HL-60 (cell line): ENCODE results near the gene DDX46.
A peak's percentile ranks its signal among the peaks of the same experiment; 100 is the strongest.

Experiments
- DNase-seq, 2 experiments: peaks; one replicate each; pipeline ENCODE4 v3.0.0-alpha.2; 2010 to 2020; ENCODE audit warnings: low read depth in 1 of 2, low spot score in 1 of 2
- H3K27ac ChIP-seq: fragments of 250-450 bp; sonication (Bioruptor Pico); replicated peaks from 2 replicates; pipeline ENCODE4 v1.5.1; 2020; ENCODE audit warnings: mild to moderate bottlenecking, moderate library complexity
- H3K27me3 ChIP-seq: fragments of 250-450 bp; sonication (Bioruptor Pico); 2 replicates; pipeline ENCODE4 v1.5.1; 2021; ENCODE audit warnings: mild to moderate bottlenecking, moderate library complexity; ENCODE audit not compliant: insufficient read depth, poor library complexity, severe bottlenecking
- H3K4me3 ChIP-seq: replicated peaks from 2 replicates; pipeline ENCODE4 v1.5.1; 2011; ENCODE audit warnings: mild to moderate bottlenecking, control low read depth, low read length; ENCODE audit not compliant: insufficient read depth
- GABPA ChIP-seq: IDR thresholded peaks from 2 replicates; pipeline ENCODE4 v1.6.1; 2012; ENCODE audit warnings: low read depth
- POLR2AphosphoS5 ChIP-seq: IDR thresholded peaks from 2 replicates; pipeline ENCODE4 v1.6.1; 2012; ENCODE audit warnings: low read depth
- REST ChIP-seq: IDR thresholded peaks from 2 replicates; pipeline ENCODE4 v1.6.1; 2012; ENCODE audit warnings: low read depth; ENCODE audit not compliant: insufficient replicate concordance
- SPI1 ChIP-seq: IDR thresholded peaks from 2 replicates; pipeline ENCODE4 v1.6.1; 2012; ENCODE audit warnings: low read depth, mild to moderate bottlenecking, borderline replicate concordance
- TF ChIP-seq, protein P1 (sequence below): IDR thresholded peaks from one replicate; pipeline ENCODE4 v1.5.1; 2011; ENCODE audit warnings: low read length, control low read depth, inconsistent platforms; ENCODE audit not compliant: insufficient read depth

The DDX46 gene

GRCh38 chr5:134803821-134804220 lies 45.2 kb downstream of the DDX46 start:
- no peaks in the 10 kb centered on the region for H3K27me3 ChIP-seq
- DNase-seq, result no peak

DNA sequence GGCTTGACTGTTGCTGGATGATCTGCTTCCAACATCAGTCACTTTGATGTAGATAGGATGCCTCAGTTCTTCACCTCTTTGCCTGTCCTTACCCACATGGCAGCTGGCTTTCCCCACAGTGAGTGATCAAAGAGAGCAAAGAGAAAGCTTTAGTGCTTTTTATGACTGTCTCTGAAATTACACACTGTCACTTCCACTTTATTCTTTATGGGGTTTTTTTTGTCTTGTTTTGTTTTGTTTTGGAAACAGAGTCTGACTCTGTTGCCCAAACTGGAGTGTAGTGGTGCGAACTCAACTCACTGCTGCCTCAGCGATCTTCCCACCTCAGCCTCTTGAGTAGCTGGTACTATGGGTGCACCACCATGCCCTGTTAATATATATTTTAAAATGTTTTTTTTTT lies 54.8 kb downstream of the DDX46 start:
- TF ChIP-seq, protein P1, sequence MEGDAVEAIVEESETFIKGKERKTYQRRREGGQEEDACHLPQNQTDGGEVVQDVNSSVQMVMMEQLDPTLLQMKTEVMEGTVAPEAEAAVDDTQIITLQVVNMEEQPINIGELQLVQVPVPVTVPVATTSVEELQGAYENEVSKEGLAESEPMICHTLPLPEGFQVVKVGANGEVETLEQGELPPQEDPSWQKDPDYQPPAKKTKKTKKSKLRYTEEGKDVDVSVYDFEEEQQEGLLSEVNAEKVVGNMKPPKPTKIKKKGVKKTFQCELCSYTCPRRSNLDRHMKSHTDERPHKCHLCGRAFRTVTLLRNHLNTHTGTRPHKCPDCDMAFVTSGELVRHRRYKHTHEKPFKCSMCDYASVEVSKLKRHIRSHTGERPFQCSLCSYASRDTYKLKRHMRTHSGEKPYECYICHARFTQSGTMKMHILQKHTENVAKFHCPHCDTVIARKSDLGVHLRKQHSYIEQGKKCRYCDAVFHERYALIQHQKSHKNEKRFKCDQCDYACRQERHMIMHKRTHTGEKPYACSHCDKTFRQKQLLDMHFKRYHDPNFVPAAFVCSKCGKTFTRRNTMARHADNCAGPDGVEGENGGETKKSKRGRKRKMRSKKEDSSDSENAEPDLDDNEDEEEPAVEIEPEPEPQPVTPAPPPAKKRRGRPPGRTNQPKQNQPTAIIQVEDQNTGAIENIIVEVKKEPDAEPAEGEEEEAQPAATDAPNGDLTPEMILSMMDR, result no peak
- TF ChIP-seq POLR2AphosphoS5 (no peak), GABPA (no peak)
- Histone ChIP-seq H3K27me3 (no peaks in the 10 kb centered on the region), H3K4me3 (no peak overlapping the region), H3K27ac (0 out of 2 replicates have a peak overlapping the region, but pooled peaks have one; percentile 11)
- no peak for DNase-seq

More at GRCh38 chr5:134803821-134804220, 45.2 kb downstream of the DDX46 start:
- Histone ChIP-seq H3K4me3 (no peak overlapping the region), H3K27ac (no peak overlapping the region)
- TF ChIP-seq POLR2AphosphoS5 (no peak), SPI1 (no peak), GABPA (no peak)
- TF ChIP-seq, protein P1, result no peak

DNA sequence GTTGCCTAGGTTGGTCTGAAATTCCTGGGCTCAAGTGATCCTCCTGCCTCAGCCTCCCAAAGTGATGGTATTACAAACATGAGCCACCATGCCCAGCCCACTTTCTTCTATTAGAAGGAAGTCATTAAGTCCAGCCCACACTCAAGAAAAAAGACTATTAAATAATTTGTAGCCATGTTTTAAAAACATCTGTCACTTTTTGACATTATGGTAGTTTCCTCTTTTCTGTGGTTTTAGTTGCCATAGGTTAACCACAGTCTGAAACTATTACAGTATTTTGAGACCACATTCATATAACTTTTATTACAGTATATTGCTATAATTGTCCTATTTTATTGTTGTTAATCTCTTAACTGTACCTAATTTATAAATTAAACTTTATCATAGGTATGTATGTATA lies 55.2 kb downstream of the DDX46 start:
- Histone ChIP-seq H3K27ac (0 out of 2 replicates have a peak overlapping the region, but pooled peaks have one; percentile 11), H3K4me3 (no peak overlapping the region), H3K27me3 (no peaks in the 10 kb centered on the region)
- no peak for DNase-seq
- peak; percentile 16; the same call in 1 of the 2 replicates for TF ChIP-seq SPI1
- no peak for TF ChIP-seq POLR2AphosphoS5
- TF ChIP-seq GABPA, result no peak
- no peak for TF ChIP-seq REST
- TF ChIP-seq, protein P1, result no peak

DNA sequence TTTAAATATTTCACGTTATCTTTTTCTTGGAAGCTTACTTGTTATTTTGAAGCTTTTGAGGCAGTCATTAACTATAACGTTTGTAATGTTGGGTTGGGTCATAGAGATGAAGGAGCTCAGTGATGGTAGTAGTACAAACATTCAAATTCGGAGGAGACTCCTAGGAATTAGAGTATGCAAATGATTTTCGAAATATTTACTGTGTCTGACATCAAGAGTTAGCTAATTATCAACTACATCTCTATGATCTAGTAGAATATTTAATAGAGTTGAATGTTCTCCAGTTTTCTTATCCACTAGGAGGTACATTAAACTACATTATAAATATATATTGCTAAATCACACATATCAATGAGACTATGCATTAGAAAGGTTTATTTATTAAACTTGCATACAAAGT lies 58.4 kb downstream of the DDX46 start:
- Histone ChIP-seq H3K4me3 (no peak overlapping the region), H3K27me3 (no peaks in the 10 kb centered on the region), H3K27ac (no peak overlapping the region)
- no peak for TF ChIP-seq REST
- TF ChIP-seq SPI1, result no peak
- TF ChIP-seq, protein P1, result no peak
- no peak for TF ChIP-seq POLR2AphosphoS5
- TF ChIP-seq GABPA, result no peak
- no peak for DNase-seq
